Measurements from ENCODE around the gene RCE1.

RCE1 gene

GRCh38 chr11:66879000-66879399 is 35.8 kb downstream of the RCE1 start:
- no peak for TF ChIP-seq ZNF274 (IDR thresholded peaks at IDR 0.05; ENCODE audit: low read depth, low read length)
- H3K4me3 ChIP-seq (ENCODE audit: low read length) = no peak overlapping the region

- no peak overlapping the region for H3K4me3 ChIP-seq (ENCODE audit: low read length)
- TF ChIP-seq ZNF274 (IDR thresholded peaks at IDR 0.05; ENCODE audit: low read depth, low read length) = no peak
These were observed 36.3 kb downstream of the RCE1 start for GRCh38 chr11:66879583-66879982.

GRCh38 chr11:66879999-66880398 is 36.8 kb downstream of the RCE1 start:
- H3K4me3 ChIP-seq (ENCODE audit: low read length) = no peak overlapping the region
- no peak for TF ChIP-seq ZNF274 (IDR thresholded peaks at IDR 0.05; ENCODE audit: low read depth, low read length)

GRCh38 chr11:66880496-66881450 is 37.5 kb downstream of the RCE1 start:
- no peak for TF ChIP-seq ZNF274 (IDR thresholded peaks at IDR 0.05; ENCODE audit: low read depth, low read length)
- no peak overlapping the region for H3K4me3 ChIP-seq (ENCODE audit: low read length)

- TF ChIP-seq ZNF274 (IDR thresholded peaks at IDR 0.05; ENCODE audit: low read depth, low read length) = no peak
- H3K4me3 ChIP-seq (ENCODE audit: low read length) = no peak overlapping the region
These were observed 38.2 kb downstream of the RCE1 start for GRCh38 chr11:66881451-66881835.

GRCh38 chr11:66881927-66882452 is 38.7 kb downstream of the RCE1 start:
- H3K4me3 ChIP-seq (ENCODE audit: low read length) = no peak overlapping the region
- TF ChIP-seq ZNF274 (IDR thresholded peaks at IDR 0.05; ENCODE audit: low read depth, low read length) = no peak

- no peak overlapping the region for H3K4me3 ChIP-seq (ENCODE audit: low read length)
- no peak for TF ChIP-seq ZNF274 (IDR thresholded peaks at IDR 0.05; ENCODE audit: low read depth, low read length)
These were observed 39.3 kb downstream of the RCE1 start for GRCh38 chr11:66882561-66883015.

- TF ChIP-seq ZNF274 (IDR thresholded peaks at IDR 0.05; ENCODE audit: low read depth, low read length) = no peak
- no peak overlapping the region for H3K4me3 ChIP-seq (ENCODE audit: low read length)
These were observed 40.0 kb downstream of the RCE1 start for GRCh38 chr11:66883016-66883965.

GRCh38 chr11:66884443-66884842 is 41.2 kb downstream of the RCE1 start:
- no peak overlapping the region for H3K4me3 ChIP-seq (ENCODE audit: low read length)
- TF ChIP-seq ZNF274 (IDR thresholded peaks at IDR 0.05; ENCODE audit: low read depth, low read length) = no peak

- no peak overlapping the region for H3K4me3 ChIP-seq (ENCODE audit: low read length)
- TF ChIP-seq ZNF274 (IDR thresholded peaks at IDR 0.05; ENCODE audit: low read depth, low read length) = no peak
These were observed 42.2 kb downstream of the RCE1 start for GRCh38 chr11:66885469-66885868.

- TF ChIP-seq ZNF274 (IDR thresholded peaks at IDR 0.05; ENCODE audit: low read depth, low read length) = no peak
- H3K4me3 ChIP-seq (ENCODE audit: low read length) = no peak overlapping the region
These were observed 42.8 kb downstream of the RCE1 start for GRCh38 chr11:66885950-66886440.

GRCh38 chr11:66886671-66887221 is 43.5 kb downstream of the RCE1 start:
- no peak for TF ChIP-seq ZNF274 (IDR thresholded peaks at IDR 0.05; ENCODE audit: low read depth, low read length)
- H3K4me3 ChIP-seq (ENCODE audit: low read length) = no peak overlapping the region

GRCh38 chr11:66887526-66887925 is 44.3 kb downstream of the RCE1 start:
- no peak overlapping the region for H3K4me3 ChIP-seq (ENCODE audit: low read length)
- TF ChIP-seq ZNF274 (IDR thresholded peaks at IDR 0.05; ENCODE audit: low read depth, low read length) = no peak

- no peak for TF ChIP-seq ZNF274 (IDR thresholded peaks at IDR 0.05; ENCODE audit: low read depth, low read length)
- H3K4me3 ChIP-seq (ENCODE audit: low read length) = no peak overlapping the region
These were observed 45.0 kb downstream of the RCE1 start for GRCh38 chr11:66888282-66888681.

Data from GM08714 (cell line).